NCI-H526 (cell line): ENCODE results near the gene ZNF692.

Experiments used
- DNase-seq, 2 experiments: peaks; one replicate each; lab custom pipeline; 2025; lab: John Stamatoyannopoulos, UW

The ZNF692 gene

DNA sequence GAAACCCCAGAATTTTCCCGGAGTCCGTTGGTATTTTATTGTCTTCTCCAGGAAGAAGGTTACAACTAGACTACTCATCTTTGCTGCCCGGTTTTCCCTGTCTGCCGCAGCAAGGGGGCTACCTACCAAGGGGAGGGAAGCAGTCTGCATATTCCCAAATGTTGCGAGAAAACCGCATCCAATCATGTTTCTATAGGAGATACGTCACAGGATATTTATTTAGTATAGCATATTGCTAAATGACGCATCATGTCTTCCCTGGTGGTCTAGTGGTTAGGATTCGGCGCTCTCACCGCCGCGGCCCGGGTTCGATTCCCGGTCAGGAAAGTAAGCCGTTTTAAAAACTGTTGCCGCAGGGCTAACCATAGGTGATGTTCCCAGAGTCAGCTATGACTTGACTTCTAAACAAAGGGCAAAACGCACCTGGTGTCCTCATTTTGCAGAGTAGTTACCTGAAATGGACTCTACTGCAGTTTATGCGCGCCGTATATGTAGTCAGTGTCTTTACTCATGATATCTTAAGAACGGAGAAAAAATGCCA lies 15.2 kb upstream of the ZNF692 start:
- peak; percentile 89 to 91 for DNase-seq

DNA sequence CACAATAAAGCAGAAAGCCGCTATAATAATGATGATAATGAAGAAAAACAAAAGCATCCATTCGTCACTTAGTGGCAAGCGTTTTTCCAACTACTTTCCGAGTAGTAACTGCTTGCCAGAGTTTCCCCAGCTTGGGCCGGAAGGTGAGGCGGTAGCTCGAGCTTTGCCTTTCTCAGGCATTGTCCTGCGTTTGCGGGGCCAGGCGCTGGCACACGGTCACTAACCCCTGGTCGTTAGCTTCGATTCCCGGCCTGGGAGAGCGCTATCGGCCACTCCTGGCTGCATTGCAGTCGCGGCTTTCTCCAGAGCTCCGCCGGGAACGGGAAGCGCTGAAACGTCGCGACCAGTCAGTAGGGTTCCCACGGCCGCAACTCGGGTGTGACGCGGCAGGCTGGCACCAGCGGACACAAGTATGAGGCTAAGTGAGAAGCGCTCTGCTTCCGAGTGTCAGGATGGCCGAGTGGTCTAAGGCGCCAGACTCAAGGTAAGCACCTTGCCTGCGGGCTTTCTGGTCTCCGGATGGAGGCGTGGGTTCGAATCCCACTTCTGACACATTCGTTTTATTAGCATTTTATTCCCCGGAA lies 14.6 kb upstream of the ZNF692 start:
- DNase-seq: peak; percentile 88 to 92

DNA sequence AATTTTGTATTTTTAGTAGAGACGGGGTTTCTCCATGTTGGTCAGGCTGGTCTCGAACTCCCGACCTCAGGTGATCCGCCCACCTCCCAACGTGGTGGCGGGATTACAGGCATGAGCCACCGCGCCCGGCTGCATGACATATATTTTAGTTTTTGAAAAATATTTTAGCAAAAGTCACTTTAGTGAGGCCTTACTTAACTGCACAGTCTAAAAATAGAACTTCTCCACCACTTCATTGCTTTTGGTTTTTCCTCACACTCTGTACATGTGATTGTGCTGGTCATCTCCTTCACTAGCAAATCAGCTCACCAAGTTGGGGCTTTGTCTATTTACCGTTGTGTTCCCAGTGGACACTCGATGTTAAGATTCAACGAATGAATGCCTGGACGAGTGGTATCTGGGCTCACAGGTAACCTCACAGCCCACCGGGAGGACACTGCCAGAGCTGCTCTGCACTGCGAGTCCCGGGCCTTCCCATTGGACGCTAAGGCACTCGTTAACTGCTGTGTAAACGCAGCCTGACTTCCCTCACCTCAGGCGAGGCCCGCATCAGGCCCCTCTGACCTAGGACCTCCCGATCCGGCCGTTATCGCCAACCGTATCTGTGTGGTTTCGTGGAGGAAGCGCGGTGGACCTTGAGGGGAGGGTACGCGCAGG lies 14.0 kb upstream of the ZNF692 start:
- peak; percentile 66 to 74 for DNase-seq

DNA sequence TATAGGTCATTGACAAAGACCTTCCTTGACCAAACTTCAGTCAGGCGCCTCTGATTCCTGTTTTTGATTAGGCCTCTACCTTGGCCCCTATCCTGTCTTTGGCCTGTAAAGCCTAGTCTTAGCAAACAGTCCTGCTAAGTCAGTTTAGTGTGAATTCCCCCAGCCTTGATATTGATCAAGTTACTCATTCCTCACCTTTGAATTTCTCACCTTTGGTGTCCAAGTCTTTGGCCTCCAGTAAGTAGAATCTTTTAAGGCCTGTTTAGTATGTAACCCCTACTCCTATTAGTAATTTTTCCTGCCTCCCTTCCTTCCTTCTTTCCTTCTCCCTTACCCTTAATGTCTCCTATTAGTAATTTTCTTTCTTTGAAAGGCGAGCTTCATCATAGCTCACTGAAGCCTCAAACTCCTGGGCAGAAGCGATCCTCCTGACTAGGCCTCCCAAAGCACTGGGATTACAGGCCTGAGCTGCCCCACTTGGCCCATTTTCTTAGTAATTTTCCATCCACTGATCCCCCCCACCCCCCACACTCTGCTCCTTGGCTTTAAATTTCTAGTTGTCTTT lies 13.0 kb upstream of the ZNF692 start:
- no peak for DNase-seq

DNA sequence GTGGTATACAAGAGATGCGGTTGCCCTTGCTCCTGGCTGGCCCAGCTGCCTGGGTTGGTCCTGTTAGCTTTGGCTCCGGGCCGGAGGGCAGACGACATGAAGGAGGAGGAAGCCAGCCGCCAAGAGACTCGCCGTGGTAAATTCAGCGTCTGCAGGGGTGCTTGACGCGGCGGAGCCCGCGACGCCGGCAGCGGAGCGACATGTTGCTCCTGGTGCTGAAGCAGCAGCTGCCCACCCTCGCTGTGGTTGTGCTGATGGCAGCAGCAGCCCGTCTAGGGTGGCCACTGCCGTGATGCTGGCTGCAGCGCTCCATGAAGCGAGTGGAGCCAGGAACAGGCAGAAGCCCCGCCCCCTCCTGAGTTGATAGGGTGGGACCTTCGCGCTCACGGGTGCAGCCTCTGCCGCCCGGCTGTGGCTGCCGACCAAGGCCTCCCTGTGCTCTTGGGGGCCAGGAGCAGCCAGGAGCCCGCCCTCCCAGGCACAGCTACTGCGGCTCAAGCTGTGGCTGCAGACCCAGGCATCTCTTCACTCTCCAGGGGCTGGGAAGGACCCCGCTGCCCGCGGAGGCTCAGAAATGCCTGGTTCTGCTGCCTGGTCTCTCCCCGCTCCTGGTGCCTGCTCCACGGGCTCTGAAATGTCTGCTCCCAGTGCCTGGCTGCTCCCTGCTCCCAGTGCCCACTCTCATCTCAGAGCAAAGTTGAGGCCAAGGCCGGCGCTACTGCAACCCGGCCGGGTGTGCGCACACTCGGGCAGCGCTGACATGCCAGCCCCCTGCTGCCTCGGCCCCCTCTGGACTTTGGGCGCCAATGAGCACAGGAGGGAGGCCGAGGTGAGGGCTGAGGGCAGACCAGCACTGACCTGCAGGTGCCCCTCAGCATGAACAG lies 4.4 kb upstream of the ZNF692 start:
- DNase-seq: peak; percentile 7 to 81

DNA sequence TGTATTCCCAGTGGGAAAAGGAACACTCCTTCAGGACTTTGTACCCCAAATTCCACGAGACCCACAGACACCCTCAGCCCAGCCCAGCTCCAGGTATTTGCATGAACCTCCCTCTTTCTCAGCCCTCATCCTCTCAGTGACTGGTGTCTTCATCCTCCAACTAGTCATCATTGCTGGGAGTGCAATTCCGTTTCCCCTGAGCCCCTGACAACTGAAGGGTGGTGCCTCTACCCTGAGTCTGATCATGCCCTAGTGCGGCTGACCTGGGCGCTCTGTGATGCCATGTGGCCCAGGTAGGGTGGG lies 3.8 kb upstream of the ZNF692 start:
- DNase-seq: no peak

DNA sequence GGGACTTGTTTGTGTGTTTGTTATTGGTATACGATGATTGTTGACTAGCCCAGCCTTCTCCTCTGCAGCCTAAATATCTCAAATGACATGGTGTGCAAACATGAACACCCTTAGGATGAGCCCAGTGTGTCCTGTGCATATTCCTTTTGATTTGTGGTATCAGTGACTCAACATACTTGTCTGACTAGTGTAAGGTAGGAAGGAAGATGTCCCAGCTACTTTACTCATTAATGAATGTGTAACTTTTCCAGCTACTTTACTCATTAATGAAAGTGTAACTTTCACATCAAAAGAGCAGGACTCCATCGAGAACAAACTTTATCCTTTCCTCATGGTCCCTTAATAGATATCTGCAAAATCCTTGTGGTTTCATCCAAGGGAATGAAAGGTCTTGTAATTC lies 2.7 kb upstream of the ZNF692 start:
- DNase-seq: no peak

DNA sequence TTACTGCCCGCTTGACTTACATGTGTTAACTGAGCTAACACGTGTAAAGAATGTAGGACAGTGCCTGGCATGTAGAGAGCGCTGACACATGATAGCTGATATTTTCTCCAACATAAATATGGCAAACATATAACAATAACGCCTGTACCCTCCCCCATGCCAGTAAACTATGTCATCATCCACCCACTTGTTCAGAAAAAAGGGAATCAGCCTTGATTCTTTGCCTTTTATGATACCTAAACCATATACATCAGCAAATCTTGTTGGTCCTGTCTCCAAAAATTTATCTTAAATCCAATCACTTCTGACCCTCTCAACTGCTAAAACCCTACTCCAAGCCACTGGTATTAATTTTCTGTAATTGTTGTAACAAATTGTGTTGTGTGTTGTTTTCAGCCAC lies 1.1 kb upstream of the ZNF692 start:
- DNase-seq: no peak

DNA sequence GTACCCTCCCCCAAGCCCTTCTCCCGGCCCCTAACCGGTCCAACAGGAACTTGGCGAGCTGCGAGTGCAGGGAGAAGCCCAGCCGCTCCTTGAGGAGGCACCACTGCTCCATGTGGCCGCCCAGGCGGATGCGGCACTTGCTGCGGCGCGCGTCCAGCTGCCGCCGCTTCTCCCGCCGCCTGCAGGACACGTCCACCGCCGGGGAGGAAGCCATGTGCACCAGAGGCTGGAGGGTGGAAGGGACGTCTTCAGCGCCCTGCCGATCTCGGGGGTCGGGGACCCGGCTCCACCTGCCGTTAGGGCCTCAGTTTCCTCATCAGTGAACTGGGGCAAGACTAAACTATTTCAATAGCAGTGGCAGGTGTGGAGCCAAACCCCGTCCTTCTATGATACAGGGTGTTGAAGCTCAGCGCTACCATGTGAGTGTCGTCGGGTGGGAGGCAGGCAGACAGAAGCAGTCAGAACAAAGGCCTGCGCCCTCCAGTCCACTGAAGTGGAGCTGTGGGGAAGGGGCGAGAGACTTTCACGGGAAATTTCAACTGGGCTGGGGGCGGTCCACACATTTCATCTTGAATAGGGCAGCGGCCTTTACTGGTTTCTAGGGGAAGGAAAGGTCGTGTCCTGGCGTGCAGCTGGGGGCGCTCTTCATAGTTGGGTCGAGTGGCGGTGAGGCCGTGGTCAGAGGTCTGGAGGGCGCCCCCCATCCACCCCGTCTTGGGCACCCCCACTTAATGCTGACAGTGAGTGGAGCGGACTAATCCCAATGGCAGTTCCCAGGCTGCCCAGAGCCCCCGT lies 592 bp downstream of the ZNF692 start:
- DNase-seq: peak; percentile 19 to 75

DNA sequence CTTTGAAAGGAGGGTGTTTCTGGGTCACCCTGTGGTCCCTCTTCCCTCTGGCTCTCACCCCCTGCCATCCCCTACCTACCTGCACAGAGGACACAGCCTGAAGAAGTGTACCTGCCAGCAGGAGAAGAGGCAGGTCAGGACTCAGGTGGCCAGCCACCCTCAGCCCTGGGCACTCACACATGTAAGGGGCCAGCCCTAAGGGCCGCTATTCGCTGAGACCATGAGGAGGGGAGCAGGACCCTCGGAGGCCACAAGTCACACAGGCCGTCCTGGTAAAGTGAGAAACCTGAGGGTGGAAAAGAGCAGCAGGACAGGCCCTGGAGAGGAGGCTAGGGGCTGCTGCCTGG lies 1.2 kb downstream of the ZNF692 start:
- DNase-seq: no peak

DNA sequence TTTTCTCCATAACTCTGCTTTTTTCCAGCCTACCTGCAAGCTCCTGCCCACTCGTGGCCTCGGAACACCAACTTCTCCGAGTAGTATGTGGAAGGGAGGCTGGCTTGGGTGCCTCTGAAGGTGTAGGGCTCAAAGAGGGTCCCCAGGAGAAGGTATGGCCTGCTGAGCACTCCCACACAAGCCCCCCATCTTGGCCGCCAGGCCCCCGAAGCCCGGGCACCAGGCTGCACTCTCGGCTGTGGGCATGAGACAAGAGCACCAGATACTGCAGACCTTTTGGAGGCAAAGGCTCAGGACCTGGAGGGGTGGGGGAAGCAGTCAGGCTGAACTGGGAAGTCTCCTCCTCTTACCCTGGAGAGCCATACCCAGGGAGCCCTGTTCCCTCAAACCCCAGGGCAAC lies 1.7 kb downstream of the ZNF692 start:
- no peak for DNase-seq

DNA sequence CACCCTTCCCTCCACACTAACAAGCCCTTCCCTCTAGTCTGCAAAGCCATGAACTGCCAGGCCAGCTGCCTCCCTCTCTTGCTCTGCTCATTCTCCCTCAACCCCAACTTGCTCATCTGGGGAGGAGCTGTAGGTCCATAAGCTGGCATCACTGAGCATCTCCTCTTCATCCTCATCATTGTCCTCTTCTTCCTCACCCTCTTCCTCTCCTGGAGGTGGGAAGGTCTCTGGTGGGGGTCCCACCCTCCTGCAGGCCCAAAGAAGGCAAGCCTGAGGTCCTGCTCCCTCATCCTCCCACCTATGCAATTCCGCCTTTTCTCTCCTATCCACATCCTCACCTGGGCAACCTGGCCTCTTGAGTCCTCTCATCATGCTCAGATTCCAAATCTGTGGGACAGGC lies 2.7 kb downstream of the ZNF692 start:
- no peak for DNase-seq

DNA sequence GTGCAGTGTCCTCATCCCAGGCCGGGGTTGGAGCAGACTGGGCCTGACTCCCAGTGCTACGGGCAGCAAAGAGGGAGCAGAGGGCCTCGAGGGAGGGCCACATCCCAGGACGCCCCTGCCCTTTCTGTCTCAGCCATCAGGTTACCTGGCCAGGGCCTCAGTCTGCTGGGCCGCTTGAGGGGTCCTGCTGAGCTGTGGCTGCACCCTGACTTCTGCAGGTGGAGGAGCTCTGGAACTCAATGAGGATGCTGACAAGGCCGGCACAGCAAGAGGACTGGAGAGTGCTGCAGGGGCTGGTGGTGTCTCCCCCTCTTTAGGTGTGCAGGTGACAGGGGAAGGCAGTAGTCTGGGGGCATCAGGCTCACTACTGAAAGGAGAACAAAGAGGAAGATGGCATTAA lies 3.3 kb downstream of the ZNF692 start:
- DNase-seq: no peak

DNA sequence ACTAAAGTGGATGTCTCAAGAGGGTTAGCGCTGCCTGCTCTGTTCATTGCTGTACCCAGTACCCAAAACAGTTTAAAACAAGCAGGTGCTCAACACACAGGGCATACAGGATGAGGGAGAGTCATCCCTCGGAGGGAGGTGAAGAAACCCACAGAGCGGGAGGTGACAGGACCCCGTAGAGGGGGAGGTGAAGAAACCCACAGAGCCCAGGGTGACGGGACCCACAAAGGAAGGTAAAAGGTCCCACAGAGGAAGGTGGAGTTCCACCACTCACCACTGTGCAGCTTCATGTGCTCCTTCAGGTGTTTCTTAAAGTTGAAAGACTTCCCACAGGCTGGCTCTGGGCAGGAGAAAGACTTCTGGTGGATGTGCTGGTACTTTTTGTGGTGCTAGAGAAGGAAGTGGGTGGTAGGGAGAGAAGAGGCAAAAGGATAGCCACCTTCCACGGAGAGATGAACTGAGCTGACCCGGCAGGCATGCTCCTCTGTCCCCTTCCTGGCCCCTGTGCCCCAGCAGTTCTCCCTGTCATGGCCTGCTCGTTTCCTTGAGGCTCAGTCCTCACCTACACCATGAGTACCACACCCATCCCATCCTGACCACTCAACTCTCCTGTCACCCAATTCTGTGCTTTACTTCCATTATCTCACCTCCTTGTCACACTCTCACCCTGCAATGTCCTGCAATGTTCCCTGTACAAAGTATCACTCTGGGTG lies 5.1 kb downstream of the ZNF692 start:
- DNase-seq: no peak

DNA sequence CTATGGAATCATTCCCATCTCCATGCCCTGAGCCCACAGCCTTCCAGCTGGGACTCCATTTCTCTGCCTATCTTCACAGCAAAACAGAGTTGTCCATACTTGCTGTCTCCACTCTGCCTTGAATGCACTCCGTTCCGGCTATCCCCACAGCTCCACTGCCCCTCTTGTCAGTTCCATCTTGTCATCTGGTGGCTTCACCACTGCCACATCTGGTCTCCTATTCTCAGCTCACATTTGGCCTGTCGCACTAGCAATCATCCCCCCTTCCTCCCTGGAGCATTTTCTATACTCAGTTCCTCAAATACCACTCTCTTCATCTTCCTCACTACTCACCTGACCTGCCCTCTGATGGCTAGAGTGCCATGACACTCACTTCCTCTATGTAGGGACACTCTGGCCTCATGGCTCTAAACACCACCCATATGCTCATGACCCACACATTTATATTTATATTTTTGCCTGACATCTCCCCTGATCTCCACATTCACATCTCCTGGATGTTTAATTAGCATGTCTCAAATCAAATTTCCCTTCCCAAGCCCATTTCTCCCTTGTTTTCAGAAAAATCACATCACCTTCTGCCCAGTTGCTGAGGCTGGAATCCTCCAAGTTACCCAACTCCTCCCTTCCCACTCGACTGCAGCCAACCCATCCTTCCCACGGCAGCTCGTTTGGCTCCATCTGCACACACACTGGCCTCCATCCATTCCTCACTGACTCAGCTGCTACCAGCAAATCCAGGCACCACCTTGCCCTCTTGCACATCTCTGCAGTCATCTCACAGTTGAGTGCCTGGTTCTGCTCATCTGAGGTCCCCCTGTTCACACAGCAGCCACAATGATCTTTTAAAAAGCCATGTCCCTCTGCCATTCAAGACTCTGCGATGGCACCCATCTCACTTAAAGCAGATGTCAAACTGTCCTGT lies 6.1 kb downstream of the ZNF692 start:
- DNase-seq: no peak

DNA sequence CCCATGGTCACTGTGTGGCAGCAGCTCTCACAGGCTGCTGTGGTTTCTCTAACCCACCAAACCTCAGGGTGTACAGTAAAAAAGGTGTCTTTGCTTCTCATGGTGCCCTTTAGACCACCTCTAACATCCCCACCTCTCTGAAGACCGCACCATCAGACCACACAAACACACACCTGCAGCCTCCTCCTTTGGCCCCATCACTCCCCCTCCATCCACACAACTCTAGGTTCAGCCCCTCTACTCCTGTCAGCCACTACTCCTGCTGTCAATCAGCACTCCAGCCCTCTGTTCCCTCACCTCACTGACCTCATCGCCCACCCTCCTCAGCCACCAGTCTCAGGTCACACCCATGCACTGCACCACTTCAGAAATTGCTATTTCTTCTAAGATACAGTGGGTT lies 7.5 kb downstream of the ZNF692 start:
- DNase-seq: no peak

DNA sequence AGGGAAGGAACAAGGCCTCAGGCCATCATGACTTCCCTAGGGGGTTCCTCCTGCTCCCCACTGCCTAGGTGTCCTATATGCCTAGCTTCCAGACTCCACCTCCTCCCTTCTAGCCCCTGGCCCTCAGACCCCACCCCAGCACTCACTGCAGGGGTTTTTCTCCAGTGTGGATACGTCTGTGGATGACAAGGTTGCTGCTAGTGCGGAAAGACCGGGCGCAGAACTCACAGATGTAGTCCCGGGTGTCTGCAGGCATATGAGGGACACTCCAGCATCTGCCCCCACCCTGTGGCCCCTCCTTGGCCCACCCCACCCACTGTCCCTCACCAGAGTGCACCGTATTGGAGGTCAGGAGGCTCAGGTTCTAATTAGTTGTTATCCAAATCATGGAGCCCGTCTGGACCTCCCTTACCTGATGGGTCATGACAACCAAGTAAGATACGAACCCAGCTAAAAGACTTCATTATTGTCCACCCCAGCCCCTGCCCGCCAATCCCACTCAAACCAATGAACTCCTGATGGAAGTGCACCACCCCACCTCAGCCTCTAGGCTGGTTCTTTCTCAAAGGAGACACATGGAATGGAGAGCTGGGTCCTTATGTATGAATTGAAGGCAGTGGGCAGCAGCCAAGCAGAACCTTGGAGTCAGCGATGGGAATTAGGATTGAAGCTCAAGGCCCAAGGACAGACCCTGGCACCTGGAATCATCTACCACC lies 8.2 kb downstream of the ZNF692 start:
- no peak for DNase-seq

DNA sequence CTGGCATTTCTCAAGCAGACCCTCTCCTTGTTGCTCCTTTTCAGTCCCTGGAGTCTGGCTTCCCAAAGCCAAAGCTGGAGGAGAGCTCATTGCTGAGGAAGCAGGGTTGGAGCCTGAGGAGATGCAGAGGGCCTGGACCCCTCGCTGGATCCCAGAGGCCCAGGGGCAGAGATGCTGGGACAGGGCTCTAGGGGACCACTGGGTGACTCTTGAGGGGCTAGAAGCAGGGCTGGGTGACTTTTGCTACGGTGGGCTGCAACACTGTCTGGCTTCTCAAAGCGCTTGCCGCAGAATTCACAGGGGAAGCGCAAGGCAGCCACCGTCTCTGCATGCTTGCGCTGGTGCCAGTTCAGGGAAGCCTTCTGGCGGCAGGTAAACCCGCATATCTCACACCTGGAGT lies 8.8 kb downstream of the ZNF692 start:
- no peak for DNase-seq

DNA sequence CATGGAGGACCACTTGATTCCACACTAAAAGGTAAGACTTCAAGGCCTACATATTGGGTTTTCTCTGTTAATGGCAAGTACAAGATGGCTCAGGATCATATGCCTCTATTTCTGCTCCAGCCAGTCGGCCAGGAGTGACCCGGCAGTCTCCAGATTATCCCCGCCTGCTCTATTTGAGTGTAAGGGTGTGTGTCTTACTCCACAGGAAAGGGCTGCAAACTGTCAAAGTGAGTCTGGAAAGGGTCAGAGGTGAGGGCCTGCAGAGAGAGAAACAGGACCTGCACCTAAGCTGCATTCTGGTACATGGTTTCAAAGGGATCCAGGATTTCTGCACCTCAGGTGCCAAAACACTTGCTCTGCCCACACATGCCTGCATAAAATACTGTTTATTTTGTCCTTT lies 9.2 kb downstream of the ZNF692 start:
- DNase-seq: no peak

DNA sequence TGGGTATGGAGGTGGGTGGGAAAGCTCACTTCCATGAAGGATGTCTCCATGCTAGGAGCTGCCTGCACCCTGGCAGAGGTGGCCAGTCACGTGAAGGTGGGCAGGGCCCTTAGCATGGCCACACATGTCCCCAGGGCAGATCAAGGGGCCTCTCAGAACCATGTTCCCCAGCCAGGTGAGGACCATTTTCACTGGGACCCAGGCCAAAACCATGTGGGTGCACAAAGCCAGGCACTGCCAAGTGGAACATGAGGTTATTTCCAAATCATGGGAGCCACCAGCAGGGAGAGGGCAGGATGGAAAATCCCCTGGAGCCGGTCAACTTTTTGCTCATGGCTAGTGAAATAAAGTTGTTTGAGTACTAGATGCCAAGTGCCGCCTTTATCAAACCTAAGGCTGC lies 9.7 kb downstream of the ZNF692 start:
- DNase-seq: no peak
